Lower leg skin (tissue), 3 donors: ENCODE measurements around the gene IPO11.

ENCODE experiments used
- POLR2A ChIP-seq, 2 donors: fragments of 450-650 bp; IDR thresholded peaks; one replicate each; pipeline ENCODE4 v1.6.1; 2016 to 2017; ENCODE audit warnings: antibody characterized with exemption in 2 of 2, mild to moderate bottlenecking in 1 of 2, moderate library complexity in 1 of 2
- TF ChIP-seq, protein P1 (sequence below), 3 donors: fragments of 450-650 bp; IDR thresholded peaks; one replicate each; pipeline ENCODE4 v1.5.1; 2016; ENCODE audit warnings: antibody characterized with exemption in 3 of 3, mild to moderate bottlenecking in 3 of 3, moderate library complexity in 2 of 3

DNA sequence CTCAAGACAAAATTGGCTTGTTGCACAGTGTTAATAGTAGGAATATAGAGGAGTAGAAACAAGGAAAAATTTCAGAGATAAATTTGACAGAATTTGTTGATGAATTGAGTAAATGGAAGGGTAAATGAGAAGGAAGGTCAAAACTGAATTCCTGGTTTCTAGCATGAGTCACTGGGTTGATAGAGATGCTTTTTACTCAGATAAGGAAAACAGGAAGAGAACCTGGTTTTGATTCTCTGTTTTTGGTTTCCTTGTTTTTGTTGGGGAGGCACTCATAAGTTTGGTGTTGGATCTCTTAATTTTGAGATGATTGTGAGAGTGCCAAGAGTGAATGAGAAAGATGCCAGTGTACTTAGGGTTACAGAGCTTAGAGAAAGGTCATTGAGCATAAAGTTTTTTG, 173.2 kb downstream of the IPO11 start:
- TF ChIP-seq, protein P1, sequence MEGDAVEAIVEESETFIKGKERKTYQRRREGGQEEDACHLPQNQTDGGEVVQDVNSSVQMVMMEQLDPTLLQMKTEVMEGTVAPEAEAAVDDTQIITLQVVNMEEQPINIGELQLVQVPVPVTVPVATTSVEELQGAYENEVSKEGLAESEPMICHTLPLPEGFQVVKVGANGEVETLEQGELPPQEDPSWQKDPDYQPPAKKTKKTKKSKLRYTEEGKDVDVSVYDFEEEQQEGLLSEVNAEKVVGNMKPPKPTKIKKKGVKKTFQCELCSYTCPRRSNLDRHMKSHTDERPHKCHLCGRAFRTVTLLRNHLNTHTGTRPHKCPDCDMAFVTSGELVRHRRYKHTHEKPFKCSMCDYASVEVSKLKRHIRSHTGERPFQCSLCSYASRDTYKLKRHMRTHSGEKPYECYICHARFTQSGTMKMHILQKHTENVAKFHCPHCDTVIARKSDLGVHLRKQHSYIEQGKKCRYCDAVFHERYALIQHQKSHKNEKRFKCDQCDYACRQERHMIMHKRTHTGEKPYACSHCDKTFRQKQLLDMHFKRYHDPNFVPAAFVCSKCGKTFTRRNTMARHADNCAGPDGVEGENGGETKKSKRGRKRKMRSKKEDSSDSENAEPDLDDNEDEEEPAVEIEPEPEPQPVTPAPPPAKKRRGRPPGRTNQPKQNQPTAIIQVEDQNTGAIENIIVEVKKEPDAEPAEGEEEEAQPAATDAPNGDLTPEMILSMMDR (IDR thresholded peaks at IDR 0.05): no peak
- TF ChIP-seq POLR2A (IDR thresholded peaks at IDR 0.05): no peak
